Inflammatory macrophage treated with lipopolysaccharide for 4 hours (primary cell): Measurements from ENCODE around the gene GTPBP1.

Source experiments
- DNase-seq: peaks from one replicate; pipeline ENCODE4 v3.0.0-alpha.2; 2020

GTPBP1 gene

DNA sequence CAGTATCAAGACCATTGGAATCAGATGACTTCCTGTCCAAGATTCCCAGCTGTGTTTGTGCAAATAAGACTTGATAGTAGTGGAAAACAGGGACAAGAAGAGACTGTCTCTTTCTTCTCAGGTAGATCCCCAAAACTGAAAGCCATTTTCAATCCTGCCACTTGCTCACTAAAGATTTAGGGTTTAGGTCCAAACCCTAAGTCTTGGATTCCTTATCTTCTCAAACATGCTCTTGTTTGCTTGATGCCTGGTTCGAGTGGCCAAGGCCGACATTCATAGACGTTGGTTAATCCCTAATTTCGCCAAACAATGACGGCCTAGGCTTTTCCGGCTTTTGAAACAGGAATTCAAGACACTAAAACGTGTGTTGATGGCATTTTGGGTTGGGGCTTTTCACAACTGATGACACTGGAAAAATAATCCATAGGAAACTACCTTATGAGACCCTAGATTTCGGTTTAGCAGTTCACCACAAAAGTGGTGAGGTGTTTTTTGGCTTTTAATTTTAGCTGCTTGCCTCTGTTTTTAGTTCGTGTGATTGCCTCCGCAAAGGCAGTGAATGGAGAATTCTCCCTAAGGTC lies 1.0 kb upstream of the GTPBP1 start:
- peak; percentile 13 for DNase-seq

DNA sequence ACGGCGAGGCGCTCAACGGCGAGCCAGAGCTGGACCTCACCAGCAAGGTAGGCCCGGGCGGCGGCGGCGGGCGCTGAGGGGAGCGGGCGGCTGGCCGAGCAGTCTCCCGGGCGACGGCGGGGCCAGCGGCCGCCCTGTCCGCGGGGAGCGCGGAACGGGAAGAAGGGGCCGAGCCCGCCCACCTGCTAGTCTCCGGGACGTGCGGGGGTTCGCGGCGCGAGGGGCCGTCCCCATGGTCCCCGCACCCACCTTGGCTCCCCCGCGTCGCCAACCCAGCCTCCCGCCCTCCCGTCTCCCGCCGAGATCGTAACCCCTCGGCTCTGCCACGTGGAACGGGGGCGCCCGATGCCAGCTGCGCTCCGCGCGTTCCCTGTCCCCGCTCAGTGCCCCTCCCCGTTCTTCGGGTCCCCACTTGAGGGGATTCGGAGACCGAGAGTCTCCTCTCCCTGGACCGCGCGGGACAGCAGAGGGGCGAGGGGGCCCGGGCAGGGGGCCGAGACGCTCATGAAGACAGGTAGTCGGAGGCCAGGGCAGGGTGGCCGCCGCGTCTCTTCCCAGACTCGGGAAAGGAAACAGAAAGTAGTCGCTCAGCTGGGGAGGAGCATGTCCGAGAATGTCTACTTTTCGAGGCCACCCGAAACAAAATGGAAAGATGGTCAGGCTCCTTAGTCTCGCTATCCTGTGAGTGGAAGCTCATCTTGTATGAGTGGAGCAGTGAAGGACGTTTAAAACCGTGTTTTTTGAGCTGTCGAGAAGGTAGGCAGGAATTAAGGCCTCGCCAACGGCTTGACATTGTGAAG lies 557 bp downstream of the GTPBP1 start:
- DNase-seq = peak; percentile 71

DNA sequence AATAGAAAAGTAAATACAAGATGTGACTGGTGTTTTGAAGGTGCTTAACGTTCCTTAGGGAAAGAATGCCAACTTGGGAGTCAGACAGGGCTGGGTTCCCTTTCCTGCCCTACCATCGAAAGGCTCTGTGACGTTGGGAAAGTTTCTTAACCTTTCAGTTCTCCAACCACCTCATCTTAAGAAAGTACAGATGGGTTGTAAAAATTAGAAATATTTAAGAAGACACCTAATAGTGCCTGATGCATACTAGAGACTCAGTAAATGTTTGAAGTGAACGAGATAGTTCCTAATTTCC lies 1.1 kb downstream of the GTPBP1 start:
- peak; percentile 48 for DNase-seq

DNA sequence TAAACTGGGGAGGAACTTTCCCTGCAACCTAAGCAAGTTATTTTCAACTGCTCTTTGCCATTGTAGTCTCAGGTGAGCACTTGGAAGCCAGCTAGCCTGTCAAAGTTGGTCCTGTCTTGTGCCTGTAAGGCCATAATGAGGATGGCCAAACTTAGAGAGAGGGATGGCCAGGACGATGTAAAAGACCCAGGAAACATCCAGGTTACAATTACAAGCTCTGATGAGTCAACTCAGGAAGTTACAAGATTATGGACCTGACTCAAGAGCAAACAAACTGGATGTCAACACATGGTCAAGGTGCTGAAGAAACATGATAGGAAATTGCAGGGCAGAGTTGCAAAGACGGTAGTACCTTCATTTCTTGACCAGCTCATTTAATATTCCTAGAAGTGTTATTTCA lies 1.6 kb downstream of the GTPBP1 start:
- DNase-seq = peak; percentile 46

DNA sequence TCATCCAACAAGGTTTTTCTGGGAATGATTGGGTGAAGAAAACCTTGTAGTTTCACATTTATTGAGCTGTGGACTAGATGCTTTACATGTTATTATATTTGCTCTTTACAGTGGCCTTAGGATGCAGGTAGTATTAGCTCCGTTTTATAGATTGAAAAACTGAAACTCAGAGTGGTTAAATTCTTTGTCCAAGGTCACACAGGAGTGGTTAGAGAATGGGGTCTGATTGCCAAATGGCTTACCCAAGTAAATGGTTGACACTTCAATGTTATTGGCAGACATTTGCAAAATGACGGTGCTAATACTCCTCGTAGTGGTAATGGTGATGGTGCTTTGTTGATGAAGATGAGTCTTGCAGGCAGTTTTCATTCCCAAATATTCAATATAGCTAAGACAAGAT lies 2.2 kb downstream of the GTPBP1 start:
- DNase-seq = no peak

DNA sequence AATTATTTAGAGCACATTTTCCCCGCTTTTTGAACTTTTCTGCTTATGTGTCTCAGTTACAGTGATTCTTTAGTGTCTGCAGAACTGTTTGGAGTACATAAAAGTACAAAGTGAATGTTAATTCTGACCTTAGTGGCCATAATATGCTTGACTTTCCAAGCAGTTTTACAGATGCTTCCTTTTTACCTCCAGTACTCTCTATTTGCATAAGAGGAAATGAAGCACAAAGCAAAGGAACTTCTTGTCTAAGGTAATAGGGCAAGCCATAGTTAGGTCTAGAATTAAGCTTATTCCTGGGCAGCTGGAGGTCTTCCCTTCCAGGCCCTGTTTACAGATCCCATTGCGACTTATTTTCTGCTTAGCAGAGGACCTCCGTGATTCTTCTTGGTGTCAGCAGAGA lies 3.6 kb downstream of the GTPBP1 start:
- no peak for DNase-seq

DNA sequence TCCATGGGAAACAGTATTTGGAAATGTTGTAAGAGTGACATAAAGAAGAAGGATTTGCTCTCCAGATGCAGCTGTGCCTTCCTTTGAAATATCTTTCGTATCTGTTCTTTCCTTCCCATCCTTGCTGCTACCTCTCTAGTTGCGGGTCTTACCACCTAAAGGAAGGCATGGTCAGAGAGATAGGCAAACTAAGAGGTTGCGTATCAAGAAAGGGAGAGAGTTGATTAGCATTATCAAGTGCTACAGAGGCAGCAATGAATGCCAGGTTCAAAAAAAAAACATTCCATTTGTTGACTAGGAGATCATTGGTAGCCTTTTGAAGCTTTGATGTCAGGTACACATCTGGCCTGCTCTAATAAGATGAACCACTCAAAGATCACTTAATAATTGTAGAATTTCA lies 4.6 kb downstream of the GTPBP1 start:
- no peak for DNase-seq

DNA sequence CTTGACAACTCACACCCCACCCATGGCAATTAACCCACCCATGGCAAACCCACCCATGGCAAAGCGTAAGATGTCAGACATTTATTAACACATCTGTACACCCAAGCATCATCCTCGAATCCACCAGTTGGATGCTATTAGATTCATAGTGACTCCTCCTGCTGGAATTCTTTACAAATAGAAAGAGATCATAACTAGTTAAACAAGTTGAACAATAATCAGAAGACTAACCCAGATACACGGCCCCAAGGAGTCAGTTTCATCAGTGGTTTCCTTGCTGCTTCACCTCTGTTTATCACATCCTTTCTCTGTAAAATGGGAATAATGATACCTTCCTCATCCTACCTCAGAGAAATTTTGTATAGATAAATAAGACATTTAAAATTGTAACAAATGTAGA lies 5.1 kb downstream of the GTPBP1 start:
- DNase-seq = no peak

DNA sequence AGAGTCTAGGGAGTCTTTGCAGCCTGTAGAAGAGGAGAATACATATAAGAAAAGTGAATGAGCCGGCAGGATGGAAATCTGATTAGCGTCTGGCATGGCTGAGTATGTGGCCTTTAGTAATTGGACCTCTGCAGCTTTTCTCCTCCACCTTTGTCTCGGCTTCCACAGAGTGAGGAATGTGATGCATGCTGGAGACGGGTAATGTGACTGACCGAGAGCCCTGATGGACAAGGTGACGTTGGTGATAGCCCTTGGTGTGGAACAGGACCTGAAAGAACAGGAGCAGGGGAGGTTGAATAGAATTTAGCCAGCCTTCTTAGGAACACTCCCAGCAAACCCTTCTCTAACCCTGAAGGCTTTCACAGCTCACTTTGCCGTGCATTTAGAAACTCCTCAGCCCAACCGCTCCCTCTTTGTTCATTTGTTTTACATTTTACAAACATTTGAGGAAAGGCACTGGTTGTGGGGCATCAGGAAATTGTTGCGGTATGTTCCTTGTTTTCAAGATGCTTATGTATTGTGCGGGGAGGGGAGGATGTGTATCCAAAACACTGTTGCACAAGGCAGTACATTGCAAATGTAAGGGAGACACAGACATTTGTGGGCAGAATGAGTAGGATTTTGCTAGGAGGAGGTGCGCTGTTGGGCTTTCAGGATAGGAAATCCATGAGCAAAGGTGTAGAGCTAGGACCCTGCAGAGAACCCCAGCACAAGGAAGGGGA lies 6.9 kb downstream of the GTPBP1 start:
- DNase-seq = no peak

DNA sequence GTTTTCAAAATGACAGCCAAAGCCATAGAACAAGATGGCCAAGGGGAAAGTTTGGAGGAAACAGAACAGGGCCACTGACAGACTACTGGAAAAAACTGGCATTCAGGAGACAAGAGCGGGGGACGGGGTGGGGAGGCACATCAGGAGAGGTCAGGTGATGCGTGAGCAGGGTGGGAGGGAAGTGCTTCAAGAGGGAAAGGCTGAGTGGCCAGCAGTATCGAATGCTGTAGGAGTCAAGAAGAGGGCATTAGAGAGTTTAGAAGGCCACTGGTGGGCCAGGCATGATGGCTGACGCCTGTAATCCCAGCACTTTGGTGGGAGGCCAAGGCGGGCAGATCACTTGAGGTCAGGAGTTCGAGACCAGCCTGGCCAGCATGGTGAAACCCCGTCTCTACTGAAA lies 8.2 kb downstream of the GTPBP1 start:
- no peak for DNase-seq

DNA sequence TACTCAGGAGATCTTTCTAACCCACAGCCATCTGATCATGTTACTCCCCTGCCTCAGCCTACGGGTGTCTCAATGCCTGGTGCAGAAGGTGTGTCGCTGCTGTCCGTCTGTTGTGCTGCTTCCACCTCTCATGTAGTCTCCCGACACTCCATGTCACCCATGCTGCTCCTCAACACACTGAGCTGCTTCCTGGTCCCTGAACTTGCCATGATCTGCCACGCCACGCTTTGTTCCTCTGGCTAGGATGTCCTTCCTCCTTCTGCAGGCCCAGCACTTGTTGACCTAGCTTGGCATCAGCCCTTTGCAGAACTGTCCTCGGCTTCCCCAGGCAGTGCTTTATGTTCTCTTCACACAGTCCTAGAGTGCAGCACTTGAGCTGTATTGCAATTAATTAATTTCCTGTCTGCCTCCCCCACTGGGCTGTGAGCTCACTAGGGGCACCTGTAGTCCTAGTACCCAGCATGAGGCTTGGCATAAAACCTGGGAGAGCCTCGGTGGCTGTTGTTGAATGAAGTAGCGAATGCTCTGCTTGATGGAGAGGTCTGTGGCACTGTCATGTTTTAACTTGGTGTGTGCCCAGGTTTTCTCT lies 9.5 kb downstream of the GTPBP1 start:
- no peak for DNase-seq

DNA sequence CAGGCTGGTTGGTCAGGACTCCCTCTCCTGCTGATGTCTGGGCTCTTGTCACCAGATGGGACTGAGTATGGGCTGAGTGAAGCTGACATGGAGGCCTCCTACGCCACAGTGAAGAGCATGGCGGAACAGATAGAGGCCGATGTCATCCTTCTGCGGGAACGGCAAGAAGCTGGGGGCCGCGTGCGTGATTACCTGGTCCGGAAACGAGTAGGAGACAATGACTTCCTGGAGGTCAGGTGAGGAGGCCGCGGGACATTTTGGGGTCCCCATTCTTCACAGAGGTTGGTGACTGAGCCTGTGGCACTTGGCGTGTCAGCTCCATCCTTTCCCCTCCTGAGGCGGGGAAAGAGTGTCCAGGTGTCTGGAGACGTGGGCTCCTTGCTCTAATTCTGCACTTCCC lies 10.1 kb downstream of the GTPBP1 start:
- DNase-seq = no peak

DNA sequence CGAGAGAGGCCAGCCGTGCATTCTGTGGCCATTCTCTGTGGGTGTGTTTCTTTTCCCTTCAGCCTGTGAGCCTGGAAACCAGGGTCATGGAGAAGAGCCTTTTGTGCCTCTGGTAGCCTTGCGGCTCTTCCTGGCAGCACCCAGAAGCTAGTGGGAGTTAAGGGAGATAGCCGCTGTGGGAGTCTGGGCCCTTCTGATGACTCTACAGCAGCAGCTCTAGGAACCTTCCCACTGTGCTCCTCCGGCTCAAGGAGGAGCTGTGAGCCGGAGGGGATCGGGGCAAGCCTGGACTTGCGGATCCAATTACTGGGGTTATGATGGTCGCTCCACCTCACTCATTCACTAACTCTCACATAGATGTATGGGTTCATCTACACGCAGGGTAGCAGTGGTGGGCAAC lies 10.5 kb downstream of the GTPBP1 start:
- DNase-seq = no peak

DNA sequence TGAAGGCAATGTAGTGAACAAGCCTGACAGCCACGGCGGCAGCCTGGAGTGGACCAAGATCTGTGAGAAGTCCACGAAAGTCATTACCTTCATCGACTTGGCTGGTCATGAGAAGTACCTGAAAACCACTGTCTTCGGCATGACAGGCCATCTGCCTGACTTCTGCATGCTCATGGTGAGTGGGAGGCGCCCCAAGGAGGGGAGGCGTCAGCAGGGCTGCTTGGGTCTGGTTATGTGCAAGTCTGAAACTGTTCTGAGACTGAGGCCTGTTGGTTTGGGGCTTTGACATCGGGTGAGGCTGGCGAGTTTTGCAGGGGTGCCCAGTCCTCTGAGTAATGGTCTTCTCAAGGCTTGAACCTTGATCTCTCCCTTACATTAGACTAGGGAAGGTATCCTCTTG lies 11.1 kb downstream of the GTPBP1 start:
- DNase-seq = no peak

DNA sequence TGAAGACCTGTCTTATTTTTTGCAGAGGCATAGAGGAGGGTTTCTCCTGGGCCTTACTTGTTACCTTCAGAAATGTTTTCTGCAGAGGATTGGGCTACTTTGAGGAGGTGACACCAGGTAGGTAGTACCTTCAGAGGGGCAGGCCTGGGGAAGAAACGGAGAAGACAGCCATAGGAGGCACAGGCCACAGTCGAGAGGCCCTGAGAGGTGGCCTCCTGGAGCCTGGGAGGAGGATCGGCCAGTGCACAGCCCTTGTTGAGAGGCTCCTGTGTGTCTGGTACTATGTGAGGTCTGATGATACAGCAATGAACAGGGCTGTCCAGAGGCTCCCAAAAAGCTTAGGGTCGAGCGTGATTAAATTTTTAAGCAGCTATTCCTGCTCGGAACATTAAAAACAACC lies 11.5 kb downstream of the GTPBP1 start:
- DNase-seq = no peak

DNA sequence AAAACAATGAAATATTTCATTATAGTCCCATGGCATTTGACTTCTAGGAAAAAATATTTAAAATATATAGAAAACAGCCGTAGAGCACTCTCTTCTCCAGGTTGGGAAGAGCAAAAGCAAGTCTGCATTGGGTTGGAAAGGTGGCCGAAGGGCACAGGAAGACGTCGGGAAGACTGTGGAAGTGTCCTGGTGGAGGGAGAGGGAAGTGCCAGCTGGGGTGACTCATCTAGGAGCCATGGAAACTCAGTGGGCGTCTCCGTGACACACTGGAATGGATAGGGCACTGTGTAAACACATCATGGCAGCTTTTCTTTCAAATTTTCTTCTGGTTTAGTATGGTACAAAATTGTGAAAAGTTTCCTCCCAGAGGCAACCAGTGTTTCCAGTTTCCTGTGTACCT lies 12.7 kb downstream of the GTPBP1 start:
- DNase-seq = peak; percentile 61

DNA sequence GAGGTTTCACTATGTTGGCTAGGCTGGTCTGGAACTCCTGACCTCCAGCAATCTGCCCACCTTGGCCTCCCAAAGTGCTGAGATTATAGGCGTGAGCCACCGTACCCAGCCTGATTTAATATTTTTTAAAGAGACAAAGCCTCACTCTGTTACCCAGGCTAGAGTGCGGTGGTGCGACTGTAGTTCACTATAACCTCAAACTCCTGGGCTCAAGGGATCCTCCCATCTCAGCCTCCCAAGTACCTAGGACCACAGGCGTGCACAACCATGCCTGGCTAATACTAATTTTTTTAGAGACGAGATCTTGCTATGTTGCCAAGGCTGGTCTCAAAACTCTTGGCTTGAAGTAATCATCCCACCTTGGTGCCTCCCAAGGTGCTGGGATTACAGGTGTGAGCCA lies 13.5 kb downstream of the GTPBP1 start:
- no peak for DNase-seq

DNA sequence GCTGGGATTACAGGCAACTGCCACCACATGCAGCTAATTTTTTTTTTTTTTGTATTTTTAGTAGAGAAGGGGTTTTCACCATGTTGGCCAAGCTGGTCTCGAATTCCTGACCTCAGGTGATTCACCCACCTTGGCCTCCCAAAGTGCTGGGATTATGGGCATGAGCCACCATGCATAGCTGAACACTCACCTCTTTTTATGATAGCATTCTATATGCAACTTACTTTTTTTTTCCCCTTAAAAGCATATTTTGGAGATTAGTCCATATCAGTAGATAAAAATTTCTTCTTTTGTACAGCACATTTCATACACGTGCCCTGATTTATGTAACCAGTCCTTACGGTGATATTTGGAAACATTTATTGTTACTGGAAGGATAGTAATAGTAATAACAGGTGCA lies 14.6 kb downstream of the GTPBP1 start:
- DNase-seq = no peak

DNA sequence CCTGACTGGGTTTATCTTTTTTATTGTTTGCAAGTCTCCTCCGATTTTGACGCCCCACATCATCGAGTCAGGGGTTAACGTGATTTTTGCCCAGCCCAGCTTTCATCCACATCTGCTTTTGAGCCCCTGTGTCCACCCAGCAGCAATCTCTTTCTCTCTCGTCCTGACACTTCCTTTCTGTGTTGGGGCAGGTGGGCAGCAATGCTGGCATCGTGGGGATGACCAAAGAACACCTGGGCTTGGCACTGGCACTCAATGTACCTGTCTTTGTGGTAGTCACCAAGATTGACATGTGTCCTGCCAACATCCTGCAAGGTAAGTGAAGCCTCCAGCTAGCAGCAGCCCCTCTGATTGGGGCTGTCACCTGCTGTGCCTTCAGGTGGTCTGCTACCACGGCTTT lies 15.8 kb downstream of the GTPBP1 start:
- DNase-seq = no peak

DNA sequence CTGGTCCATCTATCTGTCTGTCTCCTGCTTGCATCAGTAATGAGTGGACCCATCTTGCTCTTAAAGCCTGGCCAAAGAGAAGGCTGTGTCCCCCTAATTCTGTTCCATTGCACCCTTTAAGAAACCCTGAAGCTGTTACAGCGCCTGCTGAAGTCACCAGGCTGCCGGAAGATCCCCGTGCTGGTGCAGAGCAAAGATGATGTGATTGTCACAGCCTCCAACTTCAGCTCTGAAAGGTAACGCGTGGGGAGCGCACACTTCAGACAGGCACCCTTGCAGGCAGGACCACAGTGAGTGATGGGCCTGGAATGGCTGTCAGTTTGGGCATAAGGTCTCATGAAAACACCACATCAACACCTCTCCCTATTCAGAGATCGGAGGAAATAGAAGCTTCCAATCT lies 18.4 kb downstream of the GTPBP1 start:
- no peak for DNase-seq

DNA sequence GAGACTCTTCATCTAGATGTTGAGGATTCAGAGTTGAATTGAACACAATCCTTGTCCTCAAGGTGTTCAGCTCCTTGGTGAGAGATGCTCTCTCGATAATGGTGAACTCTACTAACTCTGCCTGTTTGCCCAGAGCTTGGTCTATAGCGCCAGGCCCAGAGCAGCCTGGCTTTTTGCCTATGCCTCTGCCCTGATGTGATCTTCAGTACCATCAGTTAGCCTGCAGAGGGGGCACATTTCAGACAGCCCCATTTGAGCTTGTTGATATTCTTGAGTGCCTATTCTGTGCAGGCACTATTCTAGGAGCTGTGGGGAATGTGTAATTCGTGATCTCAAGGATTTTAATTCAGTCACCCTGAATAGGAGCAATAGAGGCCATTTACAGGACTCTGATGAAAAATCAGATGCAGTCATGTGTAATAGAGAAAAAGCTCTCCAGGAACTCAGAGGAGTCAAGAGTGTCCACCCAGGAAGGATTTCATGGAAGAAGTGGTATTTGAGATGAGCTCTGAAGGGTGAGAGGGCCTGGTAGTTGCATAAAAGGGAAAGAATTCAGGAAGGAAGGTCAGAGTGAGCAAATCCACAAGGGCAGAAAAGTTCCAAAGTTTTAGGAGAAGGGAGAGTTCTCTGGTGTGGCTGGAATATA lies 19.3 kb downstream of the GTPBP1 start:
- DNase-seq = peak; percentile 49

DNA sequence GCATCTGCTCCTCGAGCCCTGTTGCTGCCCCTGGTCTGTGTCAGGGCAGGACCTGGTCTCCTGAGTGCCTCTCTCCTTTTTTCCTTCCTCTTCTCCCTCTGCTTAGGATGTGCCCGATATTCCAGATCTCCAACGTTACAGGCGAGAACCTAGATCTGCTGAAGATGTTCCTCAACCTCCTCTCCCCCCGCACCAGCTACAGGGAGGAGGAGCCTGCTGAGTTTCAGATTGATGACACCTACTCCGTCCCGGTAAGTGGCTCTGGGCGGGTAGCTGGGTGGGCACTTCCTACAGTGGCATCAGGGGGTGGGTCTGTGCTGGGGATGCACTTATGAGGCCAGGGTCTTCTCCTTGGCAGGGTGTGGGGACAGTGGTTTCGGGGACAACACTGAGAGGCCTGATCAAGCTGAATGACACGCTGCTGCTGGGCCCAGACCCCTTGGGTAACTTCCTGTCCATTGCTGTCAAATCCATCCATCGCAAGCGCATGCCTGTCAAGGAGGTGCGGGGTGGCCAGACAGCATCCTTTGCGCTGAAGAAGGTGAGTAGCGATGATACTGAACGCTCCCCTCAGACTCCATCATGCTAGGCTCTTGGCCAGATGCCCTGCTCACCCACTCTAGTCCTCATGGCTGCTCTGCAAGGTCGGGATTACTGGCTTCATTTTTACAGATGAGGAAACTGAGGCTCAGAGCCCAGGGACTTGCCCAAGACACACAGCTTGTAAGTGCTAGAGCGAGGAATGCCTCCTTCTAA lies 20.3 kb downstream of the GTPBP1 start:
- DNase-seq = no peak

DNA sequence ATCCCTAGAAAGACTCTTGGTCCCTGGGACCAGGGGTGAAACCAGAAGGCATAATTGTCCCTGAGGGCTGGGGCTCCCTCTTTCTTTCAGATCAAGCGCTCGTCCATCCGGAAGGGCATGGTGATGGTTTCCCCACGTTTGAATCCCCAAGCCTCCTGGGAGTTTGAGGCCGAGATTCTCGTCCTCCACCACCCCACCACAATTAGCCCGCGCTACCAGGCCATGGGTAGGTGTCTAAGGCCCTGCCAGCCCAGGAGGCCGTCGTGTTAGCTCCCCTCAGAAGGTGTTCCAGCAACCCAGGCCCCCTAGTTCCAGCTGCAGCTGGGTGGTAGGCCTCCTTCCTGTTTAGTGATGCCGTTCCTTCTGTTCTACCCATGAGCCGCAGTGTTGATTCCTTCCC lies 21.4 kb downstream of the GTPBP1 start:
- DNase-seq = no peak
